RCC 7860 (cell line): ENCODE results near the gene IQCE.

Experiments
- DNase-seq: peaks from one replicate; pipeline ENCODE4 v3.0.0-alpha.2; 2015; ENCODE audit warnings: low spot score
- FAIRE-seq: peaks from 2 replicates; lab custom pipeline; 2012; peaks lifted over from hg19 to GRCh38; lab: Jason Lieb, UNC

IQCE gene

GRCh38 chr7:2558629-2559282 is at the start of gene IQCE:
IQCE (plus strand) TSS chr7:2558979; CDS start chr7:2559182, 203 bp downstream.
- FAIRE-seq = no peak
- peak; percentile 82 for DNase-seq

GRCh38 chr7:2509298-2509906 is 49.4 kb upstream of the IQCE start:
- FAIRE-seq = no peak

GRCh38 chr7:2510130-2510776 is 48.5 kb upstream of the IQCE start:
- no peak for DNase-seq
- FAIRE-seq = no peak

More at GRCh38 chr7:2509298-2509906, 49.4 kb upstream of the IQCE start:
- DNase-seq = no peak

- DNase-seq (peak; percentile 75), FAIRE-seq (peak; percentile 30)
These were observed 47.6 kb upstream of the IQCE start for GRCh38 chr7:2510909-2511768.

GRCh38 chr7:2511769-2512168 is 47.0 kb upstream of the IQCE start:
- FAIRE-seq (no peak), DNase-seq (no peak)

- no peak for DNase-seq
- FAIRE-seq = no peak
These were observed 46.6 kb upstream of the IQCE start for GRCh38 chr7:2512179-2512661.

- DNase-seq (no peak), FAIRE-seq (no peak)
These were observed 46.1 kb upstream of the IQCE start for GRCh38 chr7:2512713-2513112.

- FAIRE-seq = no peak
These were observed 45.1 kb upstream of the IQCE start for GRCh38 chr7:2513702-2514101.

GRCh38 chr7:2514473-2515423 is 44.0 kb upstream of the IQCE start:
- DNase-seq (no peak), FAIRE-seq (no peak)

More at GRCh38 chr7:2513702-2514101, 45.1 kb upstream of the IQCE start:
- no peak for DNase-seq

GRCh38 chr7:2515424-2516193 is 43.2 kb upstream of the IQCE start:
- peak; percentile 93 for DNase-seq

GRCh38 chr7:2516194-2516555 is 42.6 kb upstream of the IQCE start:
- peak; percentile 97 for FAIRE-seq
- DNase-seq = peak; percentile 99

More at GRCh38 chr7:2515424-2516193, 43.2 kb upstream of the IQCE start:
- FAIRE-seq = no peak

GRCh38 chr7:2517026-2517425 is 41.8 kb upstream of the IQCE start:
- peak; percentile 99 for DNase-seq
- peak; percentile 98 for FAIRE-seq

GRCh38 chr7:2517678-2518507 is 40.9 kb upstream of the IQCE start:
- FAIRE-seq = peak; percentile 64
- DNase-seq = peak; percentile 55

- no peak for FAIRE-seq
- no peak for DNase-seq
These were observed 40.1 kb upstream of the IQCE start for GRCh38 chr7:2518737-2519118.

GRCh38 chr7:2519119-2519930 is 39.5 kb upstream of the IQCE start, which contains the start of gene LFNG:
LFNG (plus strand) TSS chr7:2519774; CDS start chr7:2519862, 88 bp downstream.
- DNase-seq (peak; percentile 87), FAIRE-seq (no peak)

- DNase-seq = no peak
- FAIRE-seq = no peak
These were observed 38.5 kb upstream of the IQCE start for GRCh38 chr7:2520131-2520760.

- DNase-seq (no peak), FAIRE-seq (no peak)
These were observed 38.0 kb upstream of the IQCE start for GRCh38 chr7:2520761-2521290.
